Lung (tissue), 12 donors: ENCODE data around the gene SNX13. TPM values are rescaled to one million over a fixed set of nuclear protein-coding genes. Genes with fewer than 3 reads are reported as not detected.

ENCODE experiments used
- ATAC-seq: fragments of 200-7000 bp; cut with Tn5 transposase; one replicate; pipeline ENCODE4 v1.9.1; 2020; ENCODE audit warnings: moderate number of reproducible peaks; ENCODE audit not compliant: insufficient read depth, low FRiP score
- DNase-seq, 3 donors: peaks; one replicate each; pipeline ENCODE4 v3.0.0-alpha.2; 2013 to 2017
- H3K27ac ChIP-seq, 2 donors: one replicate each; pipeline ENCODE4 v1.5.1; 2013; ENCODE audit warnings: mild to moderate bottlenecking in 2 of 2, moderate library complexity in 2 of 2, control low read depth in 1 of 2, inconsistent platforms in 1 of 2, low read depth in 1 of 2, low read length in 1 of 2
- H3K27me3 ChIP-seq, 3 donors: one replicate each; pipeline ENCODE4 v1.5.1; 2013; ENCODE audit warnings: low read length in 2 of 3; ENCODE audit not compliant: control insufficient read depth in 3 of 3, insufficient read depth in 3 of 3
- H3K36me3 ChIP-seq, 4 donors: one replicate each; pipeline ENCODE4 v1.5.1; 2013; ENCODE audit warnings: low read length in 4 of 4, mild to moderate bottlenecking in 1 of 4, moderate library complexity in 1 of 4; ENCODE audit not compliant: control insufficient read depth in 4 of 4, insufficient read depth in 4 of 4
- H3K4me1 ChIP-seq, 5 donors: one replicate each; pipeline ENCODE4 v1.5.1; 2013; ENCODE audit warnings: low read length in 5 of 5, mild to moderate bottlenecking in 2 of 5, moderate library complexity in 1 of 5; ENCODE audit not compliant: control insufficient read depth in 5 of 5, insufficient read depth in 5 of 5
- H3K4me3 ChIP-seq: one replicate; pipeline ENCODE4 v1.5.1; 2013; ENCODE audit warnings: mild to moderate bottlenecking, control low read depth, moderate library complexity
- H3K9ac ChIP-seq, 2 donors: one replicate each; pipeline ENCODE4 v1.5.1; 2013; ENCODE audit warnings: low read length in 2 of 2, control low read depth in 1 of 2; ENCODE audit not compliant: insufficient read depth in 1 of 2
- H3K9me3 ChIP-seq, 4 donors: one replicate each; pipeline ENCODE4 v1.5.1; 2013; ENCODE audit warnings: low read length in 3 of 4, mild to moderate bottlenecking in 1 of 4, moderate library complexity in 1 of 4; ENCODE audit not compliant: control insufficient read depth in 4 of 4, insufficient read depth in 3 of 4
- CTCF ChIP-seq: IDR thresholded peaks from 2 replicates; pipeline ENCODE4 v1.5.1; 2012; ENCODE audit warnings: mild to moderate bottlenecking; ENCODE audit errors: control extremely low read depth, extremely low read depth
- WGBS, 2 donors: extraction: QIAGEN DNeasy Blood & Tissue Kit; methylation state at CpG; one replicate each; pipeline ENCODE4 v1.1.7; 2013; 5-methylcytosine and 5-hydroxymethylcytosine counted together
- polyA plus RNA-seq, 2 donors: library from polyadenylated mRNA; stranded (reverse); fragments of 200-250 nt; gene quantifications; one replicate each; pipeline ENCODE4 v1.2.1, GENCODE V29; 2013
- total RNA-seq, 2 donors: library from RNA; depleted of rRNA in 1 of 2; stranded (reverse); fragments of >200 nt in 1 of 2; gene quantifications; one replicate each; pipeline ENCODE4 v1.2.1, GENCODE V29; 2014 to 2021
- donor health status: control.
- donor health status: control.
- donor health status: Bipolar disorder and iron deficiency.
- donor health status: healthy.
- donor health status: DM: yes; HTN: yes; CAD: no.

The SNX13 gene
- total and polyA plus RNA-seq, 4 donors, result 8.9 to 104 (median 31.9) TPM

GRCh38 chr7:17934612-17935240 is 5.6 kb downstream of the SNX13 start:
- Histone ChIP-seq H3K9me3 (no peaks in the 10 kb centered on the region), H3K36me3 (no peaks in the 10 kb centered on the region), H3K9ac (no peak overlapping the region), H3K4me1 (peaks cover 0 to 20% (median 9%) of the 10 kb centered on the region in 5 donors), H3K27me3 (no peaks in the 10 kb centered on the region), H3K4me3 (no peak overlapping the region), H3K27ac (no peak overlapping the region)
- ATAC-seq, result no peak
- DNase-seq, result no peak
- WGBS, 2 donors, result 60 to 85% methylated on average over 2 of the region's 2 CpGs
- TF ChIP-seq CTCF, result no peak

- no peaks in the 10 kb centered on the region for H3K27me3 ChIP-seq
- no peaks in the 10 kb centered on the region for H3K9me3 ChIP-seq
- ATAC-seq, result no peak
- no peak for DNase-seq
- H3K9ac ChIP-seq, result no peak overlapping the region
- 28 to 32% methylated on average over 2 of the region's 2 CpGs for WGBS, 2 donors
- no peak overlapping the region for H3K4me3 ChIP-seq
- no peak for TF ChIP-seq CTCF
- H3K36me3 ChIP-seq, result no peaks in the 10 kb centered on the region
- peaks cover 0 to 20% (median 7%) of the 10 kb centered on the region in 5 donors for H3K4me1 ChIP-seq
- H3K27ac ChIP-seq, result no peak overlapping the region
Observed at GRCh38 chr7:17934094-17934493, 6.2 kb downstream of the SNX13 start.

- DNase-seq (no peak), ATAC-seq (no peak)
- H3K36me3 ChIP-seq, result no peaks in the 10 kb centered on the region
- 68 to 83% methylated on average over 2 of the region's 2 CpGs for WGBS, 2 donors
- H3K27me3 ChIP-seq, result no peaks in the 10 kb centered on the region
- no peaks in the 10 kb centered on the region for H3K9me3 ChIP-seq
- peak overlapping the region in 1 of 2 donors; percentile 45 for H3K27ac ChIP-seq
- H3K9ac ChIP-seq, result no peak overlapping the region
- TF ChIP-seq CTCF, result no peak
- peaks cover 0 to 25% (median 3%) of the 10 kb centered on the region in 5 donors for H3K4me1 ChIP-seq
- no peak overlapping the region for H3K4me3 ChIP-seq
Observed at GRCh38 chr7:17932770-17933169, 7.5 kb downstream of the SNX13 start.

- Histone ChIP-seq H3K9ac (no peak overlapping the region), H3K4me3 (no peak overlapping the region), H3K4me1 (peaks cover 0 to 25% (median 0%) of the 10 kb centered on the region in 5 donors), H3K9me3 (no peaks in the 10 kb centered on the region), H3K27ac (no peak overlapping the region), H3K36me3 (no peaks in the 10 kb centered on the region), H3K27me3 (no peaks in the 10 kb centered on the region)
- DNase-seq (no peak), ATAC-seq (no peak)
- no peak for TF ChIP-seq CTCF
- WGBS, 2 donors, result 71 to 92% methylated on average over 1 of the region's 1 CpG
Observed at GRCh38 chr7:17931069-17931468, 9.2 kb downstream of the SNX13 start.
